ENCODE measurements around the gene DCUN1D2. TPM values are rescaled to one million over a fixed set of nuclear protein-coding genes. Genes with fewer than 3 reads are reported as not detected.
A peak's percentile ranks its signal among the peaks of the same experiment; 100 is the strongest.

The DCUN1D2 gene
- total RNA-seq, 1 experiment from 2014 or later: 33.0 TPM

DNA sequence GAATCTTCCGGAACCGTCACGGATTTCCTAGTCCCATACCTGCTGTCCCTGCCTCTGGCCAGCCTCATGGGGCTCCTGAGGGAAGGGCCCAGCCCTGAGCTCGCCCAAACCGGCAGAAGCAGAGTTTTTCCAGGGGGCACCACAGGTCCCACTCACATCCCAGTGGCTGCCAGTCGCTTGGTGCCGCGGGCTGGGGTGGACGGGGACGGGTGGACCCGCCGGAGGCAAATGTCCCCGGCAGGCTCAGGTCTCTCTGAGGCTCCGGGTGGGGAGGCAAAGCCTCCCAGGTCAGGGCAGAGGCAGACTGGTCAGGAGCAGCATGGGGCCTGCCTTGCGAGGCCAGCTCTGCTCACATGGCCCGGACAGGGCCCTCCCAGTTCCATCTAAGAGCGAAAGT is 62.0 kb downstream of the DCUN1D2 start:
- POLR2A ChIA-PET (ENCODE audit: unreplicated experiment): no interaction called here
- Histone ChIP-seq H3K27ac (peak overlapping the region; percentile 55; the same call in 1 of the 2 replicates), H3K79me2 (ENCODE audit: low read depth) (no peaks in the 10 kb centered on the region), H3K9me3 (ENCODE audit: insufficient read depth, low read depth) (no peaks in the 10 kb centered on the region), H3K4me3 (no peak overlapping the region), H3F3A (ENCODE audit: insufficient read depth, low read depth) (peaks cover 7% of the 10 kb centered on the region; the same call in 1 of the 2 replicates), H4K20me1 (ENCODE audit: insufficient read depth) (no peaks in the 10 kb centered on the region), H2AFZ (no peak overlapping the region), H3K9me2 (ENCODE audit: insufficient read depth) (no peaks in the 10 kb centered on the region), H3K4me1 (replicated peaks; ENCODE audit: insufficient read depth) (peaks cover 22% of the 10 kb centered on the region), H3K36me3 (ENCODE audit: low read depth) (no peaks in the 10 kb centered on the region), H3K4me2 (peak overlapping the region; percentile 65), H3K27me3 (ENCODE audit: insufficient read depth, low read depth) (no peaks in the 10 kb centered on the region)
- TF ChIP-seq, protein P1, sequence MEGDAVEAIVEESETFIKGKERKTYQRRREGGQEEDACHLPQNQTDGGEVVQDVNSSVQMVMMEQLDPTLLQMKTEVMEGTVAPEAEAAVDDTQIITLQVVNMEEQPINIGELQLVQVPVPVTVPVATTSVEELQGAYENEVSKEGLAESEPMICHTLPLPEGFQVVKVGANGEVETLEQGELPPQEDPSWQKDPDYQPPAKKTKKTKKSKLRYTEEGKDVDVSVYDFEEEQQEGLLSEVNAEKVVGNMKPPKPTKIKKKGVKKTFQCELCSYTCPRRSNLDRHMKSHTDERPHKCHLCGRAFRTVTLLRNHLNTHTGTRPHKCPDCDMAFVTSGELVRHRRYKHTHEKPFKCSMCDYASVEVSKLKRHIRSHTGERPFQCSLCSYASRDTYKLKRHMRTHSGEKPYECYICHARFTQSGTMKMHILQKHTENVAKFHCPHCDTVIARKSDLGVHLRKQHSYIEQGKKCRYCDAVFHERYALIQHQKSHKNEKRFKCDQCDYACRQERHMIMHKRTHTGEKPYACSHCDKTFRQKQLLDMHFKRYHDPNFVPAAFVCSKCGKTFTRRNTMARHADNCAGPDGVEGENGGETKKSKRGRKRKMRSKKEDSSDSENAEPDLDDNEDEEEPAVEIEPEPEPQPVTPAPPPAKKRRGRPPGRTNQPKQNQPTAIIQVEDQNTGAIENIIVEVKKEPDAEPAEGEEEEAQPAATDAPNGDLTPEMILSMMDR (conservative IDR thresholded peaks at IDR 0.05): no peak
- no peak for TF ChIP-seq EZH2 (IDR thresholded peaks at IDR 0.05; ENCODE audit: low read depth)
- DNase-seq: no peak
- no TSS peak for BruUV-seq (replicated peaks)
- CTCF ChIA-PET: interaction anchor here (0.6 kb wide), 1 partner anchor 134 kb away, joined by 3 read pairs; no protein-coding TSS in a partner anchor
- intact Hi-C loops (cut with micrococcal nuclease; ENCODE audit: unreplicated experiment): no loop called here

DNA sequence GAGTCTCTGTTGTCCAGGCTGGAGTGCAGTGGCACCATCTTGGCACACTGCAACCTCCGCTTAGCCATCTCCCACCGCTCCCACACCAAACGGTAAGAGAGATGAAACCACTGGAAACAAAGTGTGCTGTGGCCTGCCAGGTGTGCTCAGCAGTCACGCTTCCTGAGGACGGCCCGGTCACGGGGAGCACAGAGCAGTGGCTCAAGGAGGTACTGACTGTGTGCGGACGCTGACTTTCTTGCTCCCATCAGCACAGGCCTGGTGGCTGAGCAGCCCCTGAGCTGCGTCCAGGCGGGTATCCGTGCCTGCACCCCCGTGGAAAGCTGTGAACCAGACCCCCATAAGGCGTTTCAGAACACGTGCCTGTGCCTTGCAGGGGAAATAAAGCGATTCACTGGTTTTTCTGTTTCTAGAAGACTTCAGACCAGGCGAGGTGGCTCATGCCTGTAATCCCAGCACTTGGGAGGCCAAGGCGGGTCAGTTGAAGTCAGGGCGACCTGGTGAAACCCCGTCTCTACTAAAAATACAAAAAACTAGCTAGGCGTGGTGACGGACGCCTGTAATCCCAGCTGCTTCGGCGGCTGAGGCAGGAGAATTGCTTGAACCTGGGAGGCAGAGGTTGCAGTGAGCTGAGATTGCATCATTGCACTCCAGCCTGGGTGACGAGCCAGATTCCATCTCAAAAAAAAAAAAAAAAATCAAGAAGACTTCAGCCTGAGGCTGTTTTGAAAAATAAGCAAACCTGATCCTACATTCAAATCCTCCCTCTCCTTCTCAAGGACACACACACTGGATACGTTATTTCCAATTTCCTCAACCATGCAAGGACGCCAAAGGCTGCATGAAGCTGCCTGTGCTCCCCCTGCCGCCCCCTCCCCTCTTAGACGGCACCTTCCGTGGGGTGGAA is 62.7 kb downstream of the DCUN1D2 start:
- H3K9me2 ChIP-seq (ENCODE audit: insufficient read depth): no peaks in the 10 kb centered on the region
- ChIA-PET CTCF (interaction anchor here (0.6 to 0.7 kb wide), 2 partner anchors 29 to 134 kb away, joined by 3 to 7 read pairs; no protein-coding TSS in a partner anchor), POLR2A (ENCODE audit: unreplicated experiment) (no interaction called here)
- H3K27ac ChIP-seq: peak overlapping the region; percentile 55; the same call in 1 of the 2 replicates
- peak overlapping the region; percentile 65 for H3K4me2 ChIP-seq
- 0 out of 2 replicates have a peak overlapping the region, but pooled peaks have one; percentile 63 for H2AFZ ChIP-seq
- peaks cover 22% of the 10 kb centered on the region for H3K4me1 ChIP-seq (replicated peaks; ENCODE audit: insufficient read depth)
- no TSS peak for BruUV-seq (replicated peaks)
- no peaks in the 10 kb centered on the region for H3K27me3 ChIP-seq (ENCODE audit: insufficient read depth, low read depth)
- intact Hi-C loops (cut with micrococcal nuclease; ENCODE audit: unreplicated experiment): no loop called here
- H3K79me2 ChIP-seq (ENCODE audit: low read depth): no peaks in the 10 kb centered on the region
- H4K20me1 ChIP-seq (ENCODE audit: insufficient read depth): no peaks in the 10 kb centered on the region
- peaks cover 7% of the 10 kb centered on the region; the same call in 1 of the 2 replicates for H3F3A ChIP-seq (ENCODE audit: insufficient read depth, low read depth)
- no peaks in the 10 kb centered on the region for H3K36me3 ChIP-seq (ENCODE audit: low read depth)
- TF ChIP-seq, protein P1 (conservative IDR thresholded peaks at IDR 0.05): no peak
- no peak for TF ChIP-seq EZH2 (IDR thresholded peaks at IDR 0.05; ENCODE audit: low read depth)
- peak; percentile 30 to 58 for DNase-seq
- no peak overlapping the region for H3K4me3 ChIP-seq
- H3K9me3 ChIP-seq (ENCODE audit: insufficient read depth, low read depth): no peaks in the 10 kb centered on the region

GRCh38 chr13:113426591-113426986 is 63.9 kb downstream of the DCUN1D2 start:
- Histone ChIP-seq H3K4me3 (no peak overlapping the region), H2AFZ (no peak overlapping the region), H3K4me1 (replicated peaks; ENCODE audit: insufficient read depth) (peaks cover 22% of the 10 kb centered on the region), H4K20me1 (ENCODE audit: insufficient read depth) (no peaks in the 10 kb centered on the region), H3F3A (ENCODE audit: insufficient read depth, low read depth) (peaks cover 7% of the 10 kb centered on the region; the same call in 1 of the 2 replicates), H3K9me3 (ENCODE audit: insufficient read depth, low read depth) (no peaks in the 10 kb centered on the region), H3K9me2 (ENCODE audit: insufficient read depth) (no peaks in the 10 kb centered on the region), H3K27ac (no peak overlapping the region), H3K27me3 (ENCODE audit: insufficient read depth, low read depth) (no peaks in the 10 kb centered on the region), H3K36me3 (ENCODE audit: low read depth) (no peaks in the 10 kb centered on the region), H3K79me2 (ENCODE audit: low read depth) (no peaks in the 10 kb centered on the region), H3K4me2 (no peak overlapping the region)
- no peak for TF ChIP-seq EZH2 (IDR thresholded peaks at IDR 0.05; ENCODE audit: low read depth)
- TF ChIP-seq, protein P1 (conservative IDR thresholded peaks at IDR 0.05): no peak
- DNase-seq: no peak
- no TSS peak for BruUV-seq (replicated peaks)
- ChIA-PET CTCF (no interaction called here), POLR2A (ENCODE audit: unreplicated experiment) (interaction anchor here (0.6 kb wide), 2 partner anchors 15 to 157 kb away, joined by 3 to 4 read pairs; no protein-coding TSS in a partner anchor)
- intact Hi-C loops (cut with micrococcal nuclease; ENCODE audit: unreplicated experiment): no loop called here
